Dermis microvascular lymphatic vessel endothelial cell (primary cell): Measurements from ENCODE around the gene CHST3. TPM values are rescaled to one million over a fixed set of nuclear protein-coding genes. Genes with fewer than 3 reads are reported as not detected.
"Not testable (repeated sequence)": the region's sequence is repeated elsewhere in the genome, so short reads cannot be mapped to it uniquely, and the experiment has no call there.

Source experiments
- DNase-seq, 2 donors: peaks; one replicate each; pipeline versions ENCODE4 v3.0.0 to v3.0.0-alpha.2; 2010; ENCODE audit warnings: low read depth in 2 of 2
- total RNA-seq: library from RNA; depleted of rRNA; stranded (reverse); fragments of >200 nt; gene quantifications from 2 replicates; pipeline ENCODE4 v1.2.1, GENCODE V29; 2014

The CHST3 gene
- total RNA-seq, 1 donor from 2014 or later = 4.6 TPM

DNA sequence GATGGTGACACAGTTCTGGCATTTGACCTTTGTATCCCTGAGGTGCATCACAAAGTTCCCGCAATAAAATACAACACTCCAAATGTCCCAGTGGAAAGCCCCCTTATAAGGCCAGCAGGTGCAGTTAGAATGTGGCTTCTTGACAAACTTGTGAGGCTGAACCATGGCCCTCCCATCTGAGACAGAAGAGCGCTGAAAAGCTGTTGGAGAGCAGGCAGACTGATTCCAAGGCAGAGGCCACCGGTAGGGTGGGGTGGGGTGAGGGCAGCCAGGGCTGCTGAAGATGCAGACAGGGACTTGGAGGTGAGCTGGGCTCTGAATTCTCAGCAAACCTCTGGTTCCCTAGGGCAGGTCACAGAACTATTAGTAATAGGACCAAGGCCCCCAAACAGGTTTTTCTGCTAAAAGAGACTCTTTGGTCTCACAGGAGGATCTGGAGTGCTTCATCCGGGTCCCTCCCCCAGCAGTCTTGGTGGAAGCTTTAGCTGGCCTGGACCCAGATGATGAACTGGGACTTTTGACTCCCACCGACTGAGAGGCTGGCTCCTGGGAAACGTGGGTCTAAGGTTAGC lies 15.6 kb upstream of the CHST3 start:
- DNase-seq = no peak

DNA sequence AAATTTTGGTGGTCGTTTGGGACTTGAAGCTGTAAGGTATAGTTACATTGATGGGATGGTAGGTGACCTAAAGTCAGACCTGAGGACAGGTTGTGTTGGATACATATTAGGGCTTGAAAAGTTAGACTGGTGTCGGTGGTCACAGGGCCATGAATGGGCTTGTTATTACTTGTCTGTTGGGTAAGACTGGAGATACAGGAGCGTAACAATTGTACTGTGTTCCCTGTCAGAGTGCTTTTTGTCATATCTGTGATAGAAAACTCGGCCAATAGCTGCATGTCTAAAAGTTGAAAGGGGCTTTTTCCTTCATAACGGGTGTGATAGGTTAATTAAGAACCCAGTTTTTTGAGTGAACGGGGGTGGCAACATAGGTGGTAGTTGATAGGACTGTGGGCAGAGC lies 13.5 kb upstream of the CHST3 start:
- no peak for DNase-seq

DNA sequence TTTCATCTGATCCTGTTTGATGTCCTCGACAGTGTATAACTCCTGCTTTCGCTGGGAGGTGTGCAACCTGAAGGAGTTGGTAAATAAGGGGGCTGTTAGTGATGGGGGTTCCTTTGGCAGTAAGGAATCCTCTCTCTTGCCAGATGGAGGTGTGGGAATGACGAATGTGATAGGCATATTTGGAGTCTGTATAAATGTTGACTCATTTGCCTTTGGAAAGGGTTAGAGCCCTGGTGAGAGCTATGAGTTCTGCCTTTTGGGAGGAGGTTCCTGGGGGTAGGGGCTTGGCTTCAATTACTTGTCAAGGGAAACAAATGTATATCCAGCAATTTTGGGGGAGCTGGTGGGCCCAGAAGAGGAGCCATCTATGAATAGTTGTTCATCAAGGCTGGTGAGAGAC lies 11.4 kb upstream of the CHST3 start:
- no peak for DNase-seq

DNA sequence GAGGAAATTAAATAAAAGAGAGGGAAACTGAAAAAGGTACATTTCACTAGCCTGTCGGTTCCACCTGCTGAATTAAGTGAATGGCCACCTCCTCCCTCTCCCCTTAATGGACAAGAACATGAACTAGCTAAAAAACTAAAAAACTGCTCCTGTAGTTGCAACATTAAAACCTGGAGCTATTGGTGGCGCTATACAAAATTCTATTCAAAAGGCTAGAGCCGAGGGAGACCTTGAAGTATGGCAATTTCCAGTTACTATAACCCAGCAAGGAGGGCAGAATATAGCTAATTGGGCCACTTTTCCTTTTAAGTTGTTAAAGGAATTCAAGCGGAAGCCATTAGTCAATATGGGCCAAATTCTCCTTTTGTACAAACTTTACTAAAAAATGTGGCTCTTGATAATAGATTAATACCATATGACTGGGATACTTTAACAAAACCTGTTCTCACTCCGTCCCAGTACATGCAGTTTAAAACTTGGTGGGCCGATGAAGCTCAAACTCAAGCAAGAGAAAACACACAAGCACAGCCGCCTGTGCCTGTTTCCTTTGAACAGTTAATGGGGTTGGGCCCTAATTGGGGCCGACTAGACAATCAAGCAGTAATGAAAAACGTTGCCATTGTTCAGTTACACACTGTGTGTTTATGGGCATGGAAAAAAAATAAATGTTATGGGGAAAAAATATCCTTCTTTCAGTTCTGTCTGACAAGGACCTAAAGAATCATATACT lies 6.5 kb upstream of the CHST3 start:
- DNase-seq = no peak

DNA sequence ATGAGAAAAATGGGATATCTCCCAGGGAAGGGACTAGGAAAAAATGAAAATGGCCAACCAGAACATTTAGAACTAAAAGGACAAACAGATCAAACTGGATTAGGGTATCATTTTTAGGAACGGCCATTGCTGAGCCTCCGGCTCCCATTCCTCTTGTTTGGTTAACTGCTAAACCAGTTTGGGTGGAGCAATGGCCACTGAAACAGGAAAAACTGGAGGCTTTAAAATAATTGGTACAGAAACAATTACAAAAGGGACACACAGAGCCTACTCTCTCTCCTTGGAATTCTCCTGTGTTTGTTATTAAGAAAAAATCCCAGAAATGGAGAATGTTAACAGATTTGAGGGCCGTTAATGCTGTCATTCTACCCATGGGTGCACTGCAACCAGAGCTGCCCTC lies 4.7 kb upstream of the CHST3 start:
- DNase-seq = no peak

DNA sequence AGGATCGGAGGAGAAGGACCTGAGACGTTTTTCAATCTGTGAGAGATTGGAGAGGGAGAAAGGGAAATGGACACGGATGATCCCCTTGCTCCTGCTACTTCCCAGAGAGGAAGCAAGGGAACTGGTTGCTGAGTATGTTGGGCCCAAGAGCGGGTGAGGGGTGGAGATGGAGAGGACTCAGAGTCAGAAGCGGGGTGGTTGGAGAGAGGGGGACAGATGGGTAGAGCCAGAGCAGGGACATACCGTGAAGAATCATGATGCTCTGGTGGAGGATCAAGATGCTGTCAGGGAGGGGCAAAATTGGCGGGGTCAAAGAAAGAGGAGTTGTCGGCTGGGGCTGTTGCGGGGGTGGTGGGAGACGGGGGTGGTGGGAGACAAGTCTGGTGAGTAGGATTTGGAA lies 2.4 kb upstream of the CHST3 start:
- no peak for DNase-seq

DNA sequence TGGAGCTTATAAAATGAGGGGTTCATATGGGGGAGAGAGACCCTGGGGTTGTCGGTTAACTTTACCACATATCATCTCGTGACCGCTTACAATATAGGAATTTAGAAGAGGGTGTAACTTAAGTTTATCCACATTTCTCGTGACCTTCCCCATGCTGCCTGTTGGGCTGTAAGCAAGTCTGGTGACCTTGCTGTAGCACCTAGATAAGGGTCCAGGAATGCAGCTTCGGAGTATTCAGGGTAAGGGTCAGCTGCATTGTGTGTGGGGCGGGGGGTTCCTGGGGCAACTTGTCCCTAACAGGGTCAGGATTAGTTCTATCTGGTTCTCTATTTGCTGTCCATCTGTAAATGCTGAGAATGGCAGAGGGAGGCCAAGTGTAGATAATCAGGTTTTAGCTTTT lies 1.3 kb upstream of the CHST3 start:
- no peak for DNase-seq

DNA sequence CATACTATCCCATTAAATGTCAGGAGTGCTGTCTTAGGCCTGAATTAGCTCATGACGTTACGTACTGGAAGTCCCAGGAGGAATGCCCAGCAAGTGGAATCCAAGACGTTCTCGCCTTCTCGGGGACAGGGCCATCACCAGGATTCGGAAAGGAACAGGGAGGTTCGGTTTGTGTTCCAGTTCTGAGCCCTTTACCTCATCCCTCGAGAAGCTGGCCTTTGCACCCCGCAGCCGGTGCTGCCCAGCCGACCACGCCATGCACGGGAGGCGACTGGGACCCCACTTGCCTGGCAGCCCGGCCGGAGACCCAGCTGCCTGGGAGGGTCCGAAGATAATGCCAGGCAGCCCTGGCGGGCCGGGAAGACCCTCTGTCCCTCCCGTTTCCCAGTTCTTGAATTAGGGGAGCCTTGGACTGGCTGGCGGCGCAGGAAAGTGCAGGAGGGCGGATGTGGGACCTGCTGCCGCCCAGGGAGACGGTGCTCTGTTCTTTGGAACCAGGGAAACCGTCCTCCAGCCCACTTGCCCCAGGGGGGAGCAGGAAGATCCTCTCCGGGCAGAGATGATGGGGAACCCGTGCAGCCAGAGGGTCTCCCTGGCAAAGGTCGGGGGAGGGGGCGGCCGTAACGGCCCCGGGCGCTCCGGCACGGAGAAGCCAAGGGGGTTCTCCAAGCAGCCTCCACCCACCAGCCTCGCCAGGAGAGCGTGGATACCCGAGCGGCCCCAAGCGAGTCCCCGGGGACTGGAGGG lies 671 bp upstream of the CHST3 start:
- DNase-seq = no peak

DNA sequence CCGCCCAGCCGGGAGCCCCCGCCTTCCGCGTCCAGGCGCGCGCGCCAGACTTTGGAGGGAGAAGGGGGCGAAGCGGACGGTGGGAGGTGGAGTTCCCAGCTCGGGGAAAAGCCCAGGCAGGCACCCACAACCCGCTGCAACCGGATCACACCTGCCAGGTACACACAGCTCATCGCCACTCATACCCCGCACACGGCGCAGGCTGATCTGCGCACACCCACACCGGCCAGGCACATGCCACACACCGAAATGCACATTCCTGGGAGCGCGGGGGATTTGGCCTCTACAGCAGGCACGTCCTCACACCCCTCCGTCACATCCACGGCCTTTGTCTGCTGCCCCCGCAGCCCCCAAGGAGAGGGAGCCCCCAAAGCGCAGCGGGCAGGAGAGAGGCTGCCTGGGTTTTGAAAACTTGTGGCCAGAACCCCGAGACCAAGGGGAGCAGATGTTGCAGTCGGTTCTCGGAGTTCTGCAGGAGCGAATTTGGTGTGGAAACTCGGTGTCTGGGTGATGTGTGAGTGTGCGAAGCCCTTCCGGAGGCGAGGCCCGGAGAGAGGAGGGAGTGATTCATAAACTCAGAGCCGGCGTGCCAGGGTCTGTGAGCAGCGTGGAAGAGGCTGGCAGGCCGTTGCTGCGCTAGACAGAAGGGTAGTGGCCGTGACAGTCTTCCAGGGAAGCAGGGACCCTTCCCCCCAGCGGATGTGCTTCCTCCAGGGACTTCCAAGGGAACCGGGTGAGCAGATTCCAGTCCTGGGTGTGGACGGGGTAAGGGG lies 734 bp downstream of the CHST3 start:
- DNase-seq = peak; percentile 29 to 80

DNA sequence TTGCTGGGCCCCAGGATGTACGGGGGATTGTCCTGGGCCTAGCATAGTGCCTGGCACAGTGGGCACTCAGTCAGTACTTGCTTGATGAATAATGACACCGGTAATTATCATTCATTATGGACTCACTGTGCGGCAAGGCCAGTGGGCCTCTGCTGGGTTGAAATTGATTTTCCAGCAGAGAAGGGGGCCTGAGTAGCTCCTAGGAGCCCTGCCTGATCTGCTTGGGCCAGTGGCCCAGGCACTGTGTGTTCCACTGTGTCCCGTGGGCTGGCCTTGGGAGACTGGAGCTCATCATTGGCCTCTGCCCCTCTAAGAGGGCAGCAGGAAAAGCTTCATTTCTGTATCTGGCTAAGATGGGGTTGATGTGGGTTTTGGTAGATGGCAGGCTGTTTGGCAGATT lies 1.4 kb downstream of the CHST3 start:
- no peak for DNase-seq

DNA sequence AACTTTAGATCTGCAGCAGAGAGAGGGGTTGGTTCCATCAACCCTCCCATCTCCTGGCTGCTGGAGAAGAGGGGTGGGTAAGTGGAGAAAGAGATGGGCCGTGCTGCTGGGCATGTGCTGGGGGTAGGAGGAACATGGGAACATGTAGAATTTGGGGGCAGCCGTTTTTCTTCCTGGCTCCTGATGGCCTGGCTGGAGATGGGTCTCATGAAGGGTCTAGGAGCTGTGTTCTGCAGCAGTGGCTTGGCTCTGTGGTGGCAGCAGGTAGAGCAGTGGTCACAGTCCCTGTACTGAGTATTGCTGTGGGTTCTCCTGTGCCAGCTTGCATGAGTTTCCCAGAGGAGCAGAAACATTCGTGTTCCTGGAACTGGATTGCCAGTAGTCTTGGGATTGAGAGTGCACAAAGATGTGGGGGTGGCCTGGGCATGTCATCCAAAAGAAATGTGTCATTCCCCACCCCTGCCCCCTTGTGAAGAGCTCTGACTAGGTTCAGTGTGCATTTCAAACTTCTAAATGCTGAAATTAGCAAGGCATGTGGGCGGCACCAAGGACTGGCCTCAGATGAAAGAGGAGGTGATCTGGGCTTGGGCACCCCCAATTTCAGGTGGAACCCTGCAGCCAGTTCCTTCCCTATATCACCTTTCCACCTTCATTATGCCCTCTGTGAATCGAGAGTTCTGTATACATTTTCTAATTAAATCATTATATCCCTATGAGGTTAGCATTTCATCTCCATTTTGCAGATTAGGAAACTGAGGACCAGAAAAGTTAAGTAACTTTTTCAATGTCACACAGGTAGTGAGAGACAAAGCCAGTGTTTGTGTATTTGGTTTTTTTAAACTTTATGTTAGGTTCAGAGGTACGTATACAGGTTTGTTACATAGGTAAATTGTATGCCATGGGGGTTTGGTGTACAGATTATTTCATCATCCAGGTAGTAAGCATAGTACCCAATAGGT lies 2.1 kb downstream of the CHST3 start:
- no peak for DNase-seq

DNA sequence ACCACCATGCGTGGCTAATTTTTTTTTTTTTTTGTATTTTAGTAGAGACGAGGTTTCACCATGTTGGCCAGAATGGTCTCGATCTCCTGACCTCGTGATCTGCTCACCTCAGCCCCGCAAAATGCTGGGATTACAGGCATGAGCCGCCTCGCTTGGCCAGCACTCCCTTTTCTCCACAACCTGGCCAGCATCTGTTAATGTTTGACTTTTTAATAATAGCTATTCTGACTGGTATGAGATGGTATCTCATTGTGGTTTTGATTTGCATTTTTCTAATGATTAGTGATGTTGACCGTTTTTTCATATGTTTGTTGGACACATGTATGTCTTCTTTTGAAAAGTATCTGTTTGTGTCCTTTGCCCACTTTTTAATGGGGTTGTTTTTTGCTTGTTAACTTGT lies 3.8 kb downstream of the CHST3 start:
- DNase-seq = not testable (repeated sequence)

DNA sequence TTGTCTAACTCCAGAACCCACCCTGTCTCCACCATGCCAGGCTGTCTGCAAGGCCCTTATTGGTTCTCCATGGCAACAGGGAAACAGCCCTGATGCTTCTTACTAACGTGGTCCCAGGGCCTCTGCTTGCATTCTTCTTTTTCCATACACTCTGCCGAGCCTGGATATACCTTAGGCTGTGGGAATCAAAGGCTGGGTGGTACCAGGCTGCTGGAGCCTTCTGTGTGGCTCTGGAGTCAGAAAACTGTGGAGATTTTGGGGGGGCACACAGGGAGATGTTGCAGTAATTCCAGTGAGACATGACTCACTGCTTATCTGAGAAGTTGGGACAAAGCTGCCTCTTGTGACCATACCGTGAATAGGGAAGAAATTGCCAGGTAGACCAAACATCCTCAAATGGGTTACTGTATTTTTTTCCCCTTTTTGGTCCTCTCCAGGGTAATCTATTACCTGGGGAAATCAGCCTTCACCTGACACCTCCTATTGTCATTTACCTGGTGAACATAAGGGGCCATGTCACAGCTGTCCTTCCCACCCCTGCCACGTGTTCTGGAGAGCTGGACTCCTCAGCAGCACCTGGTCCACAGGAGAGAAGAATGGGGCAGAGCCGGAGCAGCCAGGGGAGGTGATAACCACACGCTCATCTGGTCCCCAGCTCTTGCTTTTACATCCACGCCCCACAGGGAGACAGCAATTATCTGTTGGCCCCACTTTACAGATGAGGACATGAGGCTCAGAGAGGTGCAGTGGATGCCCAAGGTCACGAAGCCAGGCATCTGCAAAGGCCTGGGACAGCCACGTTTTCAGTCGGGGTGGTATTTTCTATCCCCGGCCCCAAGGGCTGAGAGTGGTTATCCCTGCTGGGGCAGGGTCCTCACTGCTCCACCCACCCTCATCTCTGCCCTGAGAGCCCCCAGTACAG lies 4.6 kb downstream of the CHST3 start:
- no peak for DNase-seq

DNA sequence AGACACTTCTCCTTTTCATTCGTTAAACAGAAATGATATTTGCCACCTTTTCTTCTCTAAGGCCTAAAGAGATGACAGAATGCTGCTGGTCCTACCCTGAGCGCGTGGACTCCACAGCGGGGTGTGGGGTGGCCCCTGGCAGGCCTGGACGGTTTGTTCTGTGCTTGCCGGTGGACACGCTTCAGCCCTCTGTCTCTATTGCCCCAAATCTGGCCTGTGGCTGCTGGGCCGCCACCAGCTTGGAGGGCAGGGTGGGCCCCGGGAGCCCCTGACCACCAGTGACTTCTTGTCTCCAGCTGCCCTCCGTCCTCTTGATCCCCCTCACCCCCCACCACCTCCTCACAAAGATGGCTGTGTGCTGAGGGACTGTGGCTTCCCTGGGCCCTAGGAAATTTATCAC lies 5.7 kb downstream of the CHST3 start:
- no peak for DNase-seq

DNA sequence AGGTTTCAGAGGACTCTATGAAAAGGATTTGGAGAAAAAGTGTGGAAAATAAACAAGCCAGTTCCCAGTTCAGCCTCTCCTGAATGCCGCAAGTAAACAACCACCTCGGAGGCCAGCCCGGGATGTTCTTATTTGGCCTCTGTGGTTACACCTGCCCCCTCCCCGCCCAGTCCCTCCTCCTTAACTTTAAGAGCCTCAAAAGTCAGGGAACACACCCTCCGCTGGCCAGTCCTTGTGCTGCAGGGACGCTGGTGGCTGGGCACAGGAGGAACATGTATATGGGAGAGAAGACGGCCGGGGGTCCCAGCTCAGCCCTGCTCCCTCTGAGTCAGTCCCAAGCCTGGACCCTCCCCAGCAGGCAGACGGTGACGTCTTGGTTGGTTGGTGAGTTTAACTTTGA lies 6.1 kb downstream of the CHST3 start:
- DNase-seq = no peak

DNA sequence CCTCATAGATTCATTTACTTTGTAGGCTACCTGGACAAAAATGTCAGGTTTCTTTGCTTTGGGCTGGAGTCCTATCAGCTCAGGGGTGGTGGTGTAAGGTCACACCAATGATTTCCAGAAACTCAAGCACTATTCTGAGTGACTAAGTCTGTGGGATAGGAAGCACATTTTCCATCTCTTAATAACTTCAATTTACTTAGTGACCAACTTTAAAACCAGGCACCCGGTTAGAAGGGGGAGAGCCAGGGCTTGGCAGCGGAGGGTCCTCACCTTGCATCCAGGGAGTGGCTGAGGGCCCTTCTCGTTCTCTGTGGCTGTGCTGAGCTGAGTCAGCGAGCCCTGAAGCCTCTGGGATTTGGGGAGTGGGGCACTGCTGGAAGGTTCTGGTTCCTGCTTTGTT lies 6.7 kb downstream of the CHST3 start:
- DNase-seq = no peak

DNA sequence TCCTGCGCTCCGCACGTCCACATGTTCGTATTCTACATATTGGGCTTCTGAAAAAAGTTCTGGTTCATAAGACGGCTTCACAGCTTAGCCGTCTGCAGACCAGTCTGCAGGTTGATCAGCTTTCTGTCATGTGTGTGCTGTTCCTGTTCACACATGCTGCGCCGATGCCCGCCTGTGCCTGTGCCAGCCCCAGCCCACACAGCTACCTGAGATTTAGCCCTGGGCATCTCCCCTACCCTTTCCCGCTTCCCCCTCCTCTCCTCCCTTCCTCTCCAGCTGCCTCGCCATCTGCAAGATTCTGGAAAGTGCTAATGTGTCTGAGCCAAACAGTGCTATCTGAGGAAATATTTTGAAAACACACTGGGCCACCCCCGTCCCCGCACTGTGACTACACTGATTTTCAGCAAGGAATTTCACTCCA lies 7.1 kb downstream of the CHST3 start:
- DNase-seq = no peak

DNA sequence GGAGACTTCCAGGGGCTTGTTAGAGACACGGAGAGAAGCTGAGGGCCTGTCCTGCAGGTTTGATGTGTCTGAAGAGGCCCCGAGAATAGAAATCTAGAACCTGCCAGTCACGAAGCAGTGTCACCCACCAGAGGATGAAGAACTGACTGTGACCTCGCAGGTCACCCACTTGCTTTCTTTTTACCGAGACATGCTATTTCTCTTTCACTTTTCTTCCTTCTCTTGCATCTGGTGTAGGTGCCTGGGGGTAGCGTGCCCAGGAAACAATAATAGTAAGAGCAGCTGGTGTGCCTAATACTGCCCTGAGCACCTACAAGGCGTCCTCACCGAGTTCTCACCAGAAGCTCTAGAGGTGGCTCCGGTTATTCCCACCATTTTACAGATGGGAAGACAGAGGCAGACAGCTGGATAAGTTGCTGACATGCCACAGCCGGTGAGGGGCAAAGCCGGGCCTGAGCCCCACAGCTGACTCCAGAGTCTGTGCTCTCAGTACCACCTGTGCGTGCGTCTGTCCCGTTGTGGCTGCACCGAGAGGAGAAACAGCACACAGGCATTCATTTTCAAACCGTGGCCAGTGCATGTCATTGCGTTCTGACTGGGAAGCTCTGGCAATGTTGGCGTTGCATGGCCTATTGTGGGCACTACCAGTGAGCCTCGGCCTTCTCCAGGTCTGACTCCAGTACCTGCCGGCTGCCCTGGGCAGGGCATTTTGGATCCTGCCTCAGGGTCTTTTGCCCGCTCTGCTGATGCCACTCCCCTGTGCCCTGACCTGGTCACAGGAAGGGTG lies 7.8 kb downstream of the CHST3 start:
- no peak for DNase-seq
